ENCODE data around the gene MEF2C. TPM values are rescaled to one million over a fixed set of nuclear protein-coding genes. Genes with fewer than 3 reads are reported as not detected.
A peak's percentile ranks its signal among the peaks of the same experiment; 100 is the strongest.

MEF2C gene
- total and polyA plus RNA-seq, 4 donors: 2.8 to 15.9 (median 10.1) TPM

DNA sequence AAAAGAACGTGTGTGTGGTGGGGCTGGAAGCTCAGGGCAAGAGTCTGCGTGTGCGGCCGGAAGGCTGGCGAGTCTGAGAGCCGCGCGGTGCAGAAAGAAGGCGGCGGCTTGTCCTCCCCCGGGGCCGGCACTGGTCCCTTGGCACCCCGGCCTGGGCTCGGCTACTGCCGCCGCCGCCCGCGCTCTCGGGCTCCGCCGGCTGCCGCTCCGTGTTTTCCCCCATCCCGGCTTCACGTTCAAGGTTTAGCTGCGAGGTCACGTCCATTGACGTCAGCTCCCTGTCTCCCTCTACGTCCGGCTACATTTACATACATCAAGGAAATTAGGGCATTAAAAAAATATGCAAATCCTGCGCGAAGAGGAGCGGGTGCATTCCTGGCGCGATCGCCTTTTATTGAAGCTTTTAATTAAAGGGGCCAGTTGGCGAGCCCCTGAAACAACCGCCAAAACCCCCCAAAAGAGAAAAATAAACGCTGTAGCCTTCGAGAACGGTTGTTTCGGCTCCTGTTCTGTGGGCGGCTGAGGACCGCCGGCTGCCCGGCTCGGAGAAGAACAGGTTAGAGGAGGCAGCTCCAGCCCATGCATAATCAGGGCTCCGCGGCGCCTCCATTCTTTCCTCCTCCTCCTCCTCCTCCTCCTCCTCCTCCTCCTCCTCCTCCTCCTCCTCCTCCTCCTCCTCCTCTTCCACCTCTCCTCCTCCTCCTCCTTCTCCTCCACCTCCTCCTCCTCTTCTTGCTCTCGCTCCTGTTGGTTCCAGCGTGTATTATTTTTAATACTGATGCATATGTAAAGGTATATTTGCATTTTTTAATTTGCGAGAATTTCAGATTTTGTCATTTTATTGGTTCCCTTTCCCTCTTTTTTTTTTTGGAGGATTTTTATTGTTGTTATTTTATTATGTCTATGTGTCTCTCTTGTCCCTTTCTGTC is 207.0 kb downstream of the MEF2C start:
- Histone ChIP-seq H3K9me3 (ENCODE audit: control insufficient read depth in 4 of 4, low read length in 3 of 4) (no peaks in the 10 kb centered on the region), H3K9ac (ENCODE audit: low read depth in 1 of 2, low read length in 2 of 2) (no peak overlapping the region), H3K4me3 (ENCODE audit: low read depth in 1 of 3, low read length in 3 of 3) (peak overlapping the region in 1 of 3 donors; percentile 26), H3K4me1 (ENCODE audit: control insufficient read depth in 4 of 4, insufficient read depth in 4 of 4, low read length in 3 of 4) (peaks cover 17 to 32% (median 24%) of the 10 kb centered on the region in 4 donors), H3K27ac (ENCODE audit: low read depth in 1 of 2, low read length in 2 of 2) (no peak overlapping the region), H3K36me3 (ENCODE audit: control insufficient read depth in 4 of 4, insufficient read depth in 3 of 4, low read depth in 1 of 4, low read length in 3 of 4) (no peaks in the 10 kb centered on the region), H3K27me3 (ENCODE audit: control insufficient read depth in 4 of 4, insufficient read depth in 4 of 4, low read length in 3 of 4) (peaks cover 9 to 50% (median 31%) of the 10 kb centered on the region in 4 donors)
- no peak for DNase-seq (ENCODE audit: low spot score)
- TF ChIP-seq HNF4G (IDR thresholded peaks at IDR 0.05): no peak
- no peak for TF ChIP-seq JUND (IDR thresholded peaks at IDR 0.05)
- TF ChIP-seq, protein P1, sequence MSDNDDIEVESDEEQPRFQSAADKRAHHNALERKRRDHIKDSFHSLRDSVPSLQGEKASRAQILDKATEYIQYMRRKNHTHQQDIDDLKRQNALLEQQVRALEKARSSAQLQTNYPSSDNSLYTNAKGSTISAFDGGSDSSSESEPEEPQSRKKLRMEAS (IDR thresholded peaks at IDR 0.05): no peak
- TF ChIP-seq, protein P2, sequence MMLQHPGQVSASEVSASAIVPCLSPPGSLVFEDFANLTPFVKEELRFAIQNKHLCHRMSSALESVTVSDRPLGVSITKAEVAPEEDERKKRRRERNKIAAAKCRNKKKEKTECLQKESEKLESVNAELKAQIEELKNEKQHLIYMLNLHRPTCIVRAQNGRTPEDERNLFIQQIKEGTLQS (IDR thresholded peaks at IDR 0.05): no peak
- no peak for TF ChIP-seq REST (IDR thresholded peaks at IDR 0.05)
- 3% methylated on average over 54 of the region's 54 CpGs for WGBS

- Histone ChIP-seq H3K9me3 (ENCODE audit: control insufficient read depth in 4 of 4, low read length in 3 of 4) (no peaks in the 10 kb centered on the region), H3K4me1 (ENCODE audit: control insufficient read depth in 4 of 4, insufficient read depth in 4 of 4, low read length in 3 of 4) (peaks cover 17 to 26% (median 22%) of the 10 kb centered on the region in 4 donors), H3K4me3 (ENCODE audit: low read depth in 1 of 3, low read length in 3 of 3) (peak overlapping the region in 1 of 3 donors; percentile 26), H3K27me3 (ENCODE audit: control insufficient read depth in 4 of 4, insufficient read depth in 4 of 4, low read length in 3 of 4) (peaks cover 9 to 50% (median 29%) of the 10 kb centered on the region in 4 donors), H3K27ac (ENCODE audit: low read depth in 1 of 2, low read length in 2 of 2) (no peak overlapping the region), H3K9ac (ENCODE audit: low read depth in 1 of 2, low read length in 2 of 2) (no peak overlapping the region), H3K36me3 (ENCODE audit: control insufficient read depth in 4 of 4, insufficient read depth in 3 of 4, low read depth in 1 of 4, low read length in 3 of 4) (no peaks in the 10 kb centered on the region)
- TF ChIP-seq, protein P1 (IDR thresholded peaks at IDR 0.05): no peak
- TF ChIP-seq FOXA1 (IDR thresholded peaks at IDR 0.05) (no peak), REST (IDR thresholded peaks at IDR 0.05) (no peak)
- TF ChIP-seq, protein P2 (IDR thresholded peaks at IDR 0.05): no peak
- WGBS: 7% methylated on average over 19 of the region's 19 CpGs
- no peak for DNase-seq (ENCODE audit: low spot score)
Observed at GRCh38 chr5:88675168-88675707, 207.7 kb downstream of the MEF2C start.
